H9 (cell line): Measurements from ENCODE around the gene MORC1. TPM values are rescaled to one million over a fixed set of nuclear protein-coding genes. Genes with fewer than 3 reads are reported as not detected.

ENCODE experiments used
- DNase-seq: peaks from one replicate; pipeline ENCODE4 v3.0.0-alpha.2; 2017
- H2AFZ ChIP-seq: one replicate; pipeline ENCODE4 v1.6.1; 2013; ENCODE audit warnings: mild to moderate bottlenecking, low read length, control low read depth, moderate library complexity
- H2AK5ac ChIP-seq: 2 replicates; pipeline ENCODE4 v1.6.1; 2013; ENCODE audit warnings: low read length, control low read depth, mixed read lengths; ENCODE audit not compliant: insufficient read length
- H2BK120ac ChIP-seq: one replicate; pipeline ENCODE4 v1.6.1; 2013; ENCODE audit warnings: low read depth, mild to moderate bottlenecking, low read length, control low read depth, inconsistent platforms; ENCODE audit not compliant: poor library complexity, severe bottlenecking
- H2BK12ac ChIP-seq: 2 replicates; pipeline ENCODE4 v1.6.1; 2013; ENCODE audit warnings: low read length, control low read depth, mixed read lengths, low read depth; ENCODE audit not compliant: insufficient read length
- H2BK15ac ChIP-seq: 2 replicates; pipeline ENCODE4 v1.6.1; 2013; ENCODE audit warnings: low read depth, low read length, control low read depth
- H2BK20ac ChIP-seq: one replicate; pipeline ENCODE4 v1.6.1; 2013; ENCODE audit warnings: low read depth, mild to moderate bottlenecking, low read length, control low read depth, inconsistent platforms; ENCODE audit not compliant: poor library complexity, severe bottlenecking
- H2BK5ac ChIP-seq: 2 replicates; pipeline ENCODE4 v1.6.1; 2013; ENCODE audit warnings: low read length, control low read depth, mixed read lengths; ENCODE audit not compliant: insufficient read length
- H3K14ac ChIP-seq: 2 replicates; pipeline ENCODE4 v1.6.1; 2013; ENCODE audit warnings: low read length, control low read depth; ENCODE audit not compliant: insufficient read depth
- H3K18ac ChIP-seq: 2 replicates; pipeline ENCODE4 v1.6.1; 2013; ENCODE audit warnings: low read depth, mild to moderate bottlenecking, mixed read lengths, low read length, control low read depth; ENCODE audit not compliant: insufficient read length
- H3K23ac ChIP-seq: 2 replicates; pipeline ENCODE4 v1.6.1; 2013; ENCODE audit warnings: low read length, control low read depth, mixed read lengths, low read depth; ENCODE audit not compliant: insufficient read length
- H3K23me2 ChIP-seq: 2 replicates; pipeline ENCODE4 v1.6.1; 2013; ENCODE audit warnings: low read depth, mild to moderate bottlenecking, mixed read lengths, low read length, control low read depth; ENCODE audit not compliant: insufficient read length, poor library complexity, severe bottlenecking
- H3K27ac ChIP-seq: 2 replicates; pipeline ENCODE4 v1.5.1; 2013; ENCODE audit warnings: low read length, control low read depth, mixed read lengths, low read depth; ENCODE audit not compliant: insufficient read length
- H3K27me3 ChIP-seq: 2 replicates; pipeline ENCODE4 v1.6.1; 2013; ENCODE audit warnings: low read length, control low read depth, inconsistent platforms; ENCODE audit not compliant: insufficient read depth
- H3K4ac ChIP-seq: 2 replicates; pipeline ENCODE4 v1.6.1; 2013; ENCODE audit warnings: low read depth, mild to moderate bottlenecking, control low read depth, inconsistent platforms, low read length, moderate library complexity
- H3K4me1 ChIP-seq: 2 replicates; pipeline ENCODE4 v1.6.1; 2013; ENCODE audit warnings: low read length, control low read depth, inconsistent platforms; ENCODE audit not compliant: insufficient read depth
- H3K4me2 ChIP-seq: 2 replicates; pipeline ENCODE4 v1.6.1; 2013; ENCODE audit warnings: low read length, control low read depth, mixed read lengths; ENCODE audit not compliant: insufficient read length, insufficient read depth
- H3K56ac ChIP-seq: 2 replicates; pipeline ENCODE4 v1.6.1; 2013; ENCODE audit warnings: low read depth, mild to moderate bottlenecking, mixed read lengths, low read length, control low read depth; ENCODE audit not compliant: insufficient read length
- H3K79me1 ChIP-seq: 2 replicates; pipeline ENCODE4 v1.6.1; 2013; ENCODE audit warnings: low read depth, mild to moderate bottlenecking, moderate library complexity, low read length, control low read depth, inconsistent platforms; ENCODE audit not compliant: insufficient read depth, poor library complexity, severe bottlenecking
- H3K79me2 ChIP-seq: 2 replicates; pipeline ENCODE4 v1.6.1; 2013; ENCODE audit warnings: low read length, control low read depth, inconsistent platforms; ENCODE audit not compliant: insufficient read depth
- H3K9ac ChIP-seq: 2 replicates; pipeline ENCODE4 v1.6.1; 2013; ENCODE audit warnings: low read length, control low read depth, mixed read lengths; ENCODE audit not compliant: insufficient read length; ENCODE audit errors: extremely low read depth
- H3K9me3 ChIP-seq: one replicate; pipeline ENCODE4 v1.6.1; 2013; ENCODE audit warnings: low read depth, low read length, inconsistent platforms; ENCODE audit not compliant: control insufficient read depth
- H3T11ph ChIP-seq: one replicate; pipeline ENCODE4 v1.6.1; 2013; ENCODE audit warnings: mild to moderate bottlenecking, low read length, control low read depth, inconsistent platforms
- H4K20me1 ChIP-seq: one replicate; pipeline ENCODE4 v1.6.1; 2013; ENCODE audit not compliant: control insufficient read depth, insufficient read length, insufficient read depth
- H4K5ac ChIP-seq: 2 replicates; pipeline ENCODE4 v1.6.1; 2013; ENCODE audit warnings: low read depth, mild to moderate bottlenecking, mixed read lengths, low read length, control low read depth; ENCODE audit not compliant: insufficient read length
- H4K8ac ChIP-seq: replicated peaks from 2 replicates; pipeline ENCODE4 v1.6.1; 2013; ENCODE audit warnings: low read length, control low read depth, mixed read lengths, low read depth; ENCODE audit not compliant: insufficient read length
- H4K91ac ChIP-seq: 2 replicates; pipeline ENCODE4 v1.6.1; 2013; ENCODE audit warnings: low read depth, mild to moderate bottlenecking, moderate library complexity, mixed read lengths, low read length, control low read depth; ENCODE audit not compliant: insufficient read length
- H3K27ac Mint-ChIP-seq, 3 experiments: 2 replicates in 2 of 3; 3 replicates in 1 of 3; pipeline ENCODE4 v1.8.0; 2020 to 2021; ENCODE audit warnings: mixed read lengths in 3 of 3, mild to moderate bottlenecking in 1 of 3, moderate library complexity in 1 of 3
- H3K27me3 Mint-ChIP-seq: 2 replicates; pipeline ENCODE4 v1.8.0; 2021; ENCODE audit warnings: low read depth, mild to moderate bottlenecking, moderate library complexity, mixed read lengths
- H3K36me3 Mint-ChIP-seq, 3 experiments: 2 replicates in 2 of 3; 3 replicates in 1 of 3; pipeline ENCODE4 v1.8.0; 2020 to 2021; ENCODE audit warnings: low read depth in 3 of 3, mixed read lengths in 3 of 3; ENCODE audit not compliant: insufficient read depth in 1 of 3
- H3K4me1 Mint-ChIP-seq, 2 experiments: 2 replicates each; pipeline ENCODE4 v1.8.0; 2020; ENCODE audit warnings: mixed read lengths in 2 of 2
- H3K4me3 Mint-ChIP-seq, 2 experiments: 2 replicates in 1 of 2; 3 replicates in 1 of 2; pipeline ENCODE4 v1.8.0; 2020 to 2021; ENCODE audit warnings: mild to moderate bottlenecking in 2 of 2, mixed read lengths in 2 of 2, moderate library complexity in 1 of 2
- H3K9me3 Mint-ChIP-seq, 2 experiments: 2 replicates in 1 of 2; 3 replicates in 1 of 2; pipeline ENCODE4 v1.8.0; 2020; ENCODE audit warnings: mild to moderate bottlenecking in 2 of 2, mixed read lengths in 2 of 2, moderate library complexity in 1 of 2
- total RNA-seq: library from RNA; stranded (reverse); gene quantifications from 2 replicates; pipeline ENCODE4 v1.2.1, GENCODE V29; 2021
- TF ChIP-seq, protein P1 (sequence below): fragments of 200-600 bp; sonication (generic); conservative IDR thresholded peaks from 3 replicates; pipeline ENCODE4 v1.8.0; 2021; ENCODE audit warnings: antibody characterized with exemption, mild to moderate bottlenecking

Gene MORC1
- total RNA-seq, 1 experiment from 2014 or later, result not detected

DNA sequence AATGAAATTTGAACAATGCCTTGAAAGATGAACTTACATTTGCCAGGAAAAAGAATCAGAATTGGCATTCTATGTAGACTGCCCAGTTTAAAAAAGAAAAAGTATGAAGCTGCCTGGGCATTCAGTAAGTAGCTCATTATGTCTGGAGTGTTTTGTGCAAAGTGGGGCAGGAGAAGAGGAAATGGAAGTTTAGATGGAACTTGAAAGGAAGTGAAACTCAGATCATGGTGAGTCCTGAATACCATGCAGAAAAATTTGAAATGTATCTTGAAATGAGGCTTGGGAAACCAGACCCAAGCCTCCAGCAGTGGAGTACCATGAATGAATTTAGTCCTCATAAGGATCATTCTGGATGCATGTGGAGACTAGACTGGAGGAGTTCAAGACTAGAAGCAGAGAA is 4.8 kb upstream of the MORC1 start:
- no peaks in the 10 kb centered on the region for H3K23me2 ChIP-seq
- H3K18ac ChIP-seq, result no peak overlapping the region
- H3K79me1 ChIP-seq, result no peaks in the 10 kb centered on the region
- H3K14ac ChIP-seq, result no peak overlapping the region
- no peak overlapping the region for H3K9ac ChIP-seq
- H4K5ac ChIP-seq, result no peak overlapping the region
- no peak overlapping the region for H2BK15ac ChIP-seq
- no peak overlapping the region for H2BK12ac ChIP-seq
- H3K4me1 ChIP-seq, result no peaks in the 10 kb centered on the region
- no peak overlapping the region for H2AK5ac ChIP-seq
- H4K91ac ChIP-seq, result no peak overlapping the region
- H4K20me1 ChIP-seq, result no peaks in the 10 kb centered on the region
- no peak overlapping the region for H3K56ac ChIP-seq
- H2AFZ ChIP-seq, result no peak overlapping the region
- H3K27me3 ChIP-seq, result no peaks in the 10 kb centered on the region
- Mint-ChIP-seq H3K4me3 (no peak overlapping the region), H3K27me3 (peaks cover 1% of the 10 kb centered on the region; the same call in 1 of the 2 replicates), H3K4me1 (no peaks in the 10 kb centered on the region), H3K9me3 (peaks cover 12 to 14% of the 10 kb centered on the region in 2 experiments; a peak in 4 of 5 replicates), H3K27ac (no peak overlapping the region), H3K36me3 (peaks cover 4 to 10% (median 8%) of the 10 kb centered on the region in 3 experiments; a peak in 5 of 7 replicates)
- H2BK5ac ChIP-seq, result no peak overlapping the region
- no peak overlapping the region for H4K8ac ChIP-seq
- H3K4ac ChIP-seq, result no peak overlapping the region
- H3K23ac ChIP-seq, result no peak overlapping the region
- no peaks in the 10 kb centered on the region for H3K79me2 ChIP-seq
- H3T11ph ChIP-seq, result no peak overlapping the region
- H3K9me3 ChIP-seq, result no peaks in the 10 kb centered on the region
- no peak overlapping the region for H3K4me2 ChIP-seq
- DNase-seq, result no peak
- no peak overlapping the region for H3K27ac ChIP-seq
- no peak overlapping the region for H2BK20ac ChIP-seq
- H2BK120ac ChIP-seq, result no peak overlapping the region
- TF ChIP-seq, protein P1, sequence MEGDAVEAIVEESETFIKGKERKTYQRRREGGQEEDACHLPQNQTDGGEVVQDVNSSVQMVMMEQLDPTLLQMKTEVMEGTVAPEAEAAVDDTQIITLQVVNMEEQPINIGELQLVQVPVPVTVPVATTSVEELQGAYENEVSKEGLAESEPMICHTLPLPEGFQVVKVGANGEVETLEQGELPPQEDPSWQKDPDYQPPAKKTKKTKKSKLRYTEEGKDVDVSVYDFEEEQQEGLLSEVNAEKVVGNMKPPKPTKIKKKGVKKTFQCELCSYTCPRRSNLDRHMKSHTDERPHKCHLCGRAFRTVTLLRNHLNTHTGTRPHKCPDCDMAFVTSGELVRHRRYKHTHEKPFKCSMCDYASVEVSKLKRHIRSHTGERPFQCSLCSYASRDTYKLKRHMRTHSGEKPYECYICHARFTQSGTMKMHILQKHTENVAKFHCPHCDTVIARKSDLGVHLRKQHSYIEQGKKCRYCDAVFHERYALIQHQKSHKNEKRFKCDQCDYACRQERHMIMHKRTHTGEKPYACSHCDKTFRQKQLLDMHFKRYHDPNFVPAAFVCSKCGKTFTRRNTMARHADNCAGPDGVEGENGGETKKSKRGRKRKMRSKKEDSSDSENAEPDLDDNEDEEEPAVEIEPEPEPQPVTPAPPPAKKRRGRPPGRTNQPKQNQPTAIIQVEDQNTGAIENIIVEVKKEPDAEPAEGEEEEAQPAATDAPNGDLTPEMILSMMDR, result no peak
